ENCODE measurements around the gene LRAT. TPM values are rescaled to one million over a fixed set of nuclear protein-coding genes. Genes with fewer than 3 reads are reported as not detected.

The LRAT gene
- polyA plus RNA-seq, 1 donor from 2014 or later, result 0.19 TPM

- no peak overlapping the region for H3K4me2 ChIP-seq (ENCODE audit: low read length)
- H3K79me2 ChIP-seq (replicated peaks; ENCODE audit: insufficient read depth, low read length), result no peaks in the 10 kb centered on the region
- H4K20me1 ChIP-seq (ENCODE audit: insufficient read depth), result no peaks in the 10 kb centered on the region
- H3K27ac ChIP-seq (ENCODE audit: low read length), result no peak overlapping the region
- H3K36me3 ChIP-seq (ENCODE audit: insufficient read depth, low read length), result no peaks in the 10 kb centered on the region
- H3K4me3 ChIP-seq (ENCODE audit: low read length), result no peak overlapping the region
- no peak for TF ChIP-seq RAD21 (conservative IDR thresholded peaks at IDR 0.05)
- TF ChIP-seq EZH2 (IDR thresholded peaks at IDR 0.05; ENCODE audit: borderline replicate concordance, insufficient read depth, low read length, poor library complexity, severe bottlenecking), result no peak
- no peak for TF ChIP-seq SMC3 (conservative IDR thresholded peaks at IDR 0.05; ENCODE audit: poor library complexity)
- TF ChIP-seq REST (IDR thresholded peaks at IDR 0.05; ENCODE audit: borderline replicate concordance), result no peak
- TF ChIP-seq EP300 (conservative IDR thresholded peaks at IDR 0.05; ENCODE audit: poor library complexity, severe bottlenecking), result no peak
- no peak for TF ChIP-seq MXI1 (conservative IDR thresholded peaks at IDR 0.05; ENCODE audit: poor library complexity, severe bottlenecking)
- TF ChIP-seq POLR2AphosphoS5 (IDR thresholded peaks at IDR 0.05), result no peak
- no peak for TF ChIP-seq CTCF (IDR thresholded peaks at IDR 0.05; ENCODE audit: poor library complexity, severe bottlenecking)
- no peak for TF ChIP-seq TAF1 (IDR thresholded peaks at IDR 0.05; ENCODE audit: low read depth)
- no peaks in the 10 kb centered on the region for H3F3A ChIP-seq (ENCODE audit: insufficient read depth, low read length, poor library complexity, severe bottlenecking)
- no peaks in the 10 kb centered on the region for H3K9me2 ChIP-seq (ENCODE audit: insufficient read depth, low read length)
- H2AFZ ChIP-seq (ENCODE audit: low read depth, low read length), result no peak overlapping the region
- no peaks in the 10 kb centered on the region for H3K9me3 ChIP-seq (ENCODE audit: low read length)
- H3K27me3 ChIP-seq (ENCODE audit: insufficient read depth, low read depth, low read length), result no peaks in the 10 kb centered on the region
- no peak overlapping the region for H3K9ac ChIP-seq (ENCODE audit: low read length)
Measured at GRCh38 chr4:154760895-154761294, 17.1 kb downstream of the LRAT start.

GRCh38 chr4:154778264-154778663 lies 34.5 kb downstream of the LRAT start:
- no peak overlapping the region for H3K4me3 ChIP-seq (ENCODE audit: low read length)
- no peaks in the 10 kb centered on the region for H3K79me2 ChIP-seq (replicated peaks; ENCODE audit: insufficient read depth, low read length)
- H4K20me1 ChIP-seq (ENCODE audit: insufficient read depth), result no peaks in the 10 kb centered on the region

More at GRCh38 chr4:154778264-154778663, 34.5 kb downstream of the LRAT start:
- no peaks in the 10 kb centered on the region for H3F3A ChIP-seq (ENCODE audit: insufficient read depth, low read length, poor library complexity, severe bottlenecking)
- TF ChIP-seq EP300 (conservative IDR thresholded peaks at IDR 0.05; ENCODE audit: poor library complexity, severe bottlenecking) (no peak), CTCF (IDR thresholded peaks at IDR 0.05; ENCODE audit: poor library complexity, severe bottlenecking) (no peak), EZH2 (IDR thresholded peaks at IDR 0.05; ENCODE audit: borderline replicate concordance, insufficient read depth, low read length, poor library complexity, severe bottlenecking) (no peak), SMC3 (conservative IDR thresholded peaks at IDR 0.05; ENCODE audit: poor library complexity) (no peak), MXI1 (conservative IDR thresholded peaks at IDR 0.05; ENCODE audit: poor library complexity, severe bottlenecking) (no peak), RAD21 (conservative IDR thresholded peaks at IDR 0.05) (no peak), REST (IDR thresholded peaks at IDR 0.05; ENCODE audit: borderline replicate concordance) (no peak), TAF1 (IDR thresholded peaks at IDR 0.05; ENCODE audit: low read depth) (no peak), POLR2AphosphoS5 (IDR thresholded peaks at IDR 0.05) (no peak)
- H3K9me3 ChIP-seq (ENCODE audit: low read length), result no peaks in the 10 kb centered on the region
- no peaks in the 10 kb centered on the region for H3K9me2 ChIP-seq (ENCODE audit: insufficient read depth, low read length)
- no peaks in the 10 kb centered on the region for H3K36me3 ChIP-seq (ENCODE audit: insufficient read depth, low read length)
- no peak overlapping the region for H3K4me2 ChIP-seq (ENCODE audit: low read length)
- H3K27me3 ChIP-seq (ENCODE audit: insufficient read depth, low read depth, low read length), result no peaks in the 10 kb centered on the region
- H2AFZ ChIP-seq (ENCODE audit: low read depth, low read length), result no peak overlapping the region
- no peak overlapping the region for H3K27ac ChIP-seq (ENCODE audit: low read length)
- H3K9ac ChIP-seq (ENCODE audit: low read length), result no peak overlapping the region

All from neural cell (in vitro differentiated cells).